Measurements from ENCODE around the gene PRADC1.

The PRADC1 gene

GRCh38 chr2:73258913-73259215 is 25.8 kb upstream of the PRADC1 start:
- no peak for DNase-seq (ENCODE audit: low read depth)

GRCh38 chr2:73258186-73258912 is 25.3 kb upstream of the PRADC1 start:
- DNase-seq (ENCODE audit: low read depth), result no peak

DNA sequence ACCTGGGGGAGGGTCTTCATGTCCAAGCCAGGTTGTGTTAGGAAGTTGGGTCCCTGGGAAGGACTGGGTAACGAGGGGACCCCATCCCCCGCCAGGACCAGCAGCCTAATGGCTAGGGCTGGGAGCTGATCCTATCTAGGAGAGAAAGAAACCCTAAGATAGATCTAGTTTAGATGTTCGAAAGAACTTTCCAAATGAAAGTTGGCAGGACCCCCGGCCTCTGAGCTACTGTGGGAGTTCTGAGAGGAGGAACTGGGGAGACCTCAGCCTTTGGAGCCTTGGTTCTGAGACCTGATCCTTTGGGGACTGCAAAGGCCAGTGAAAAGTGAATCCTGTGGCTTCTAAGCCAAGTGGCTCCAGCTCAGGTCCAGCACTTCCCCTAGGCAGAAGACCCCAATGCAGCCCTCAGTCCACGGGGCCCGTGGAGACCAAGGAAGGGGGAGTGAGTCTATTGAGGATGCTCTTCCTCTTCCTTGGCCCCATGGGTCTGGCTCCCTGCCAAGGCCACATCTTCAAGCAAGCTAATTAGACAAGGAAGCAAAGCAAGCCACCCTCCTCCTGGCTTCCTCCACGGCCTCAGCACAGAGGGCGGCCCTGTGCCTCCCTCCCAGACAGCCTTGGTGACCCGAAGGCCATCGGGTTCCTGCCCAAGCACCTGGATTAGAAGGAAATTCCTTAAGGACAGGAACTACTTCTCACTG is 24.5 kb upstream of the PRADC1 start:
- no peak for DNase-seq (ENCODE audit: low read depth)

DNA sequence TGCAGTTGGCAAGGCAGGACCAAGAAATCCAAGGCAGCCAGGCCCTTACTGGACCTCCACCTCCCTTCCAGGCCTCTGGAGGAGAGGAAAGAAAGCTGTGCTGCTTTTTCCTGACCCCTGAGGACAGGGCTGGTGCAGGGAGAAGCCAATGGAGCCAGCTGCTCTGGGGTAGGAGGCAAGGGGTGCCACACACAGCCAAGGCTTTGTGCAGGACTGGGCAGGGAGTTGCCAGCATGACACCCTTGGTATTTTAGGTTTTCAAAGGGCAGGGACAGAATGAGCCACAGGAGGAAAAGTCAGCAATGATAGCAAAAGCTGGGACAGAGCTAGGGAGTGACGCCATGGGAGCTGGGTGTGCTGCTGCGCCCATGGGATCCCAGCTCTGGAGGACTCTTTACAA is 24.0 kb upstream of the PRADC1 start:
- no peak for DNase-seq (ENCODE audit: low read depth)

- no peak for DNase-seq (ENCODE audit: low read depth)
Measured at GRCh38 chr2:73256618-73256922, 23.5 kb upstream of the PRADC1 start.

DNA sequence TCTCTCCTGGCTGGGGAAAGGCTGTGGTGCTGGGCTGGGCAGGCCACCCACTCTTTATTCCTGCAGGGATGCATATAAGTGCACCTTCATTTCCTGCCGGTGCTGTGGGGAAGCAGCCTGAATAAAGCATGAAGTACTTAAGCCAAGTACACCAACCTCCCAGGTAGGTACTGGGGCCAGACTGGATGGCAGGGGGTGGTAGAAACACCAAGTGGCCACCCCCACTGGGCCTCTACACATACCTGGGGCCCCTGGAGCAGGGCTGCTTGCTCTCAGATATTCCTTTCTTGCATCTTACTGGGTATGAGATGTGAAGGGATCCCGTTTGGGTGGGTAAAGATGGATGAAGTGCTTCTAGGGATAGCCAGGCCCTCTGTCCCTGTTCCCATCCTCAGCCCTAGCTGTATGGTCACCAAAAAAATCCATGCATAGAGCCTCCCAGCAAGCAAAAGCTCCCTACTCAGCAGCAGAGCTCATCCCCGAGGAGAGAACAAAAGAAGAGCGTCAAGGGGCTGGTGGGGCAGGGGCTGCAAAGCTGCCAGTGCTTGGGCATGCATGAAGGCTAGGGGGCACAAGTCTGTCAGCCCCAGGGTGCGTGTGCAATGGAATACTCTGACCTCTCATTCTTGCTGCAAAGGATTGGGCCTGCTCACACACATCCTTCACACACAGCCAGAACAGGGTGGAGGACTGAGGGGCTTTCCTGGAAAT is 23.0 kb upstream of the PRADC1 start:
- no peak for DNase-seq (ENCODE audit: low read depth)

GRCh38 chr2:73255007-73255644 is 22.1 kb upstream of the PRADC1 start:
- no peak for DNase-seq (ENCODE audit: low read depth)

GRCh38 chr2:73254343-73255006 is 21.4 kb upstream of the PRADC1 start:
- DNase-seq (ENCODE audit: low read depth), result no peak

DNA sequence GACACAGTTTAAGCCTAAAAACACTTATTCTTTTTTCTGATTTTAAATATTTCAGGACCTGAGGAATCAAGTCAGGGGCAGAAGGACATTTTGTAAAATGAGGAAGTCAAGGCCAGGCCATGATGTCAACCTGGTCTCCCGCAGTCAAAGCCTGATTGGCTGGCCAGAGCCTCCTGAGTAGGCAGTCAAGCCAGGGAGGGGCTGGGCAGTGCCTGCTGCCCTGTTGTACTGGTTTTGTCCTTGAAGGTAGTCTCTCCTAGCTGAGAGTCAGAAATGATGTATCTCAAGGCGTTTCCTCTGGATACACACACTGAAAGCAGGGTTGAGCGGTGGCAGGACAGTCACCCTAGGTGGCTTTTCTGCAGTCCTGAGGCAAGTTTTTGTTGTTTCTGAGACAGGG is 20.9 kb upstream of the PRADC1 start:
- no peak for DNase-seq (ENCODE audit: low read depth)

DNA sequence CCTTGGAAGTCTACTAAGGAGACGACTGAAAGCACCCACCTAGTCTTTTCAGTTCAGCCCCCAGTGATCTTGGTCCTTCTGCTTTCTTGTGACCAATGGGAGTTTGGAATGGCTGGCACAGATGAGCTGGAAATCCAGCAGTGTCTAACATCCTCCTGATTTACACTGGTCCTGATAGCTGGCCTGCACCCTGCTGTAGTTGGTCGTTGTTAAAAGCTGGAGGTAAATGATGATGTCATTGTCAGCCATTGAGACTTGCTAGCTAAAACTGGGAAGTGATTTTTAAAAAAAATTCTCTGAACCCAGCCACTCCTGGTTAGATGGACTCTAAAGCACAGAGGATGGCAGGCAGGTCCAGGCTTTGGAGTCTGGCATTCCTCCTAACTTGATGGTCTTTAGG is 20.4 kb upstream of the PRADC1 start:
- no peak for DNase-seq (ENCODE audit: low read depth)

DNA sequence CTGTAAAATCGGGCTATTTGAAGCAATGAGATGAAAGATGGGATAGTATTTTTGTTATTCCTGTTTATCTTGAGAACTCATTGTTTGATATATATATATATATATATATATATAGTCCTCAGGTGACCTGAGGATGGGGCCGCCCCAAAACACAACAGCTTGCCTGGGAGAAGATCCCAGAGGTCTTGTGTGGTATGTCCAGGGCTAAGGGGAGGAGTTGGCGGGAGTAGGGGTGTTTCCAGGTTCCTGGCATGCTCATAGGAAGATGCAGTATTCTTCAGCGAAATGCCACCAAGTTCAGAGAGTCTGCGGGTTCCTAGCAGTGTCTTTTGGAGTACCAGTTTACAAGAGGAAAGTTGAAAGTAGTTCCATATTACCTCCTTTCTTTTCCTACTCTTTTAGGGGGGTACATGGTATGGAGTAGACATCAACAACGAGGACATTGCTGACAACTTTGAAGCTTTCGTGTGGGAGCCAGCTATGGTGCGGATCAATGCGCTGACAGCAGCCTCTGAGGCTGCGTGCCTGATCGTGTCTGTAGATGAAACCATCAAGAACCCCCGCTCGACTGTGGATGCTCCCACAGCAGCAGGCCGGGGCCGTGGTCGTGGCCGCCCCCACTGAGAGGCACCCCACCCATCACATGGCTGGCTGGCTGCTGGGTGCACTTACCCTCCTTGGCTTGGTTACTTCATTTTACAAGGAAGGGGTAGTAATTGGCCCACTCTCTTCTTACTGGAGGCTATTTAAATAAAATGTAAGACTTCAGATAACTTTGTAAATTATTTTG is 19.4 kb upstream of the PRADC1 start:
- no peak for DNase-seq (ENCODE audit: low read depth)

DNA sequence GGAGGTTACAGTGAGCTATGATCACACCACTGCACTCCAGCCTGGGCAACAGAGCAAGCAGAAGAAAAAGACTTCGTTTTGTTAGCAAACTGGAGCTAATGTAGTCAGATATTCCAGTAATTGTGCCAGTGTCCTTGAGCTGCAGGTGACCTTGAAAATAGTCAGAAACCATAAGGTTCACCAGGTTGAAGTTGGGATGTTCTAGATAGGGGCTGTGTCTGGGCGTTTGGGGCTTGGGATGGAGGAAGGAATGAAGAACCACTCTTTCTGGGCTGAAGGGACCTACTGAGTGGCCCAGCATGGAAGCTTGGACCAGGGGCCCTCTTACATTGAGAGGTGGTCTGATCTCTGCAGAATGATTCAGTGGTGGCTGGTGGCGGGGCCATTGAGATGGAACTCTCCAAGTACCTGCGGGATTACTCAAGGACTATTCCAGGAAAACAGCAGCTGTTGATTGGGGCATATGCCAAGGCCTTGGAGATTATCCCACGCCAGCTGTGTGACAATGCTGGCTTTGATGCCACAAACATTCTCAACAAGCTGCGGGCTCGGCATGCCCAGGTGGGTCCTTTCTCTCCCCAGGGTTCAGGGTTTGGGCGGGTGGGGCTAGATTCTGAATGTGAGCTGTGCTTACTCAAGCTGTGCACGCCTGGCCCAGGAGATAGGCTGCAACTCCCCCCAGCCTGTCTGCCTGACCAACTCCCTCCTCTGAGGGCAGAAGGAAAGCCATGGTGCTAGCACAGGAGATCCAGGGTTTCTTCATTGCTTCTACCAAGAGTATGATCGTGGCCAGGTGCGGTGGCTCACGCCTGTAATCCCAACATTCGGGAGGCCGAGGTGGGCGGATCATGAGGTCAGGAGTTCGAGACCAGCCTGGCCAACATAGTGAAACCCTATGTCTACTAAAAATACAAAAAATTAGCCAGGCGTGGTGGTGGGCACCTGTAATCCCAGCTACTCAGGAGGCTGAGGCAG is 18.1 kb upstream of the PRADC1 start:
- no peak for DNase-seq (ENCODE audit: low read depth)

GRCh38 chr2:73249636-73250035 is 16.6 kb upstream of the PRADC1 start:
- DNase-seq (ENCODE audit: low read depth), result no peak

- no peak for DNase-seq (ENCODE audit: low read depth)
Measured at GRCh38 chr2:73246850-73247249, 13.8 kb upstream of the PRADC1 start.

DNA sequence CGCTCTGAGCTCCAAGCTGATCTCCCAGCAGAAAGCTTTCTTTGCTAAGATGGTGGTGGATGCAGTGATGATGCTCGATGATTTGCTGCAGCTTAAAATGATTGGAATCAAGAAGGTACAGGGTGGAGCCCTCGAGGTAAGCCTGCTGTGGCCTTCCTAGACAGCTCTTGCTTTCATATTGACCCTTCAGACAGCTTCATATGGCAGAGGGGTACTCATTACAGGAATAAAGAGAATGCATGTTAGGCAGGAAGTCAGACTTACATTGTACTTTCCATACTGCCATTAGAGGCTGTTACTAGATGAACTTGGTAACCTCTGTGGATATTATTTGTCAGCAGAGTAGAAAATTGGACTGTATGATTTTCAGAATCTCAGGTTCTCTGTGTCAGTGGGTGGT is 11.5 kb upstream of the PRADC1 start:
- DNase-seq (ENCODE audit: low read depth), result no peak

- peak; percentile 82 for DNase-seq (ENCODE audit: low read depth)
Measured at GRCh38 chr2:73243884-73244570, 11.0 kb upstream of the PRADC1 start.

DNA sequence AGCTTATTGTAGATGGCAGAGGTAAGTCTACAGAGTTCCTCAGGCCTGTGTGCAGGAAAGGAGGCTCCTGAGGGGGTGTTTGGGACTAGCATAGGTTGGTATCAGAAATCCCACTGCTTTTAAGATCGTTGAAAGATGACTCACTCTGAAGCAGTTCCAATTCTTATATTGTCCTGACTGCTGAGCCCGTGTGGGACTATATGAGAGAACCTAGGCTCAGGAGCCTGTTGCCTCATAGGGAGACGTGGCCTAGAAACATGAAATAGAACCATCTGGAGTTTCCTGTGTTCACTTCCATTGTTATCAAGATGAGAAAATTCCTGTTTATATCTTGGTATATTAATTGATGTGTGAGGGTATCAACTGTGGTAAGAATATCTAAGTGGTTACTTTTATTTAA is 6.7 kb upstream of the PRADC1 start:
- peak; percentile 60 for DNase-seq (ENCODE audit: low read depth)

GRCh38 chr2:73238976-73239375 is 5.9 kb upstream of the PRADC1 start:
- no peak for DNase-seq (ENCODE audit: low read depth)

- peak; percentile 25 for DNase-seq (ENCODE audit: low read depth)
Measured at GRCh38 chr2:73238149-73238548, 5.1 kb upstream of the PRADC1 start.

- DNase-seq (ENCODE audit: low read depth), result no peak
Measured at GRCh38 chr2:73237168-73237567, 4.1 kb upstream of the PRADC1 start.

All from EH (cell line).